Nephron progenitor cell (in vitro differentiated cells): ENCODE data around the gene WNT4.

Source experiments
- DNase-seq: peaks from one replicate; pipeline ENCODE4 v3.0.0; 2021
- H3K27ac Mint-ChIP-seq: 2 replicates; pipeline ENCODE4 v1.8.0; 2021; ENCODE audit warnings: mild to moderate bottlenecking, moderate library complexity, mixed read lengths
- H3K27me3 Mint-ChIP-seq: 2 replicates; pipeline ENCODE4 v1.8.0; 2021; ENCODE audit warnings: mild to moderate bottlenecking, low read depth, mixed read lengths; ENCODE audit not compliant: poor library complexity
- H3K36me3 Mint-ChIP-seq: 2 replicates; pipeline ENCODE4 v1.8.0; 2021; ENCODE audit warnings: low read depth, mixed read lengths
- H3K4me1 Mint-ChIP-seq: 2 replicates; pipeline ENCODE4 v1.8.0; 2021; ENCODE audit warnings: mixed read lengths
- H3K4me3 Mint-ChIP-seq: 2 replicates; pipeline ENCODE4 v1.8.0; 2021; ENCODE audit warnings: mild to moderate bottlenecking, moderate library complexity, mixed read lengths
- H3K9me3 Mint-ChIP-seq: 2 replicates; pipeline ENCODE4 v1.8.0; 2021; ENCODE audit warnings: mild to moderate bottlenecking, moderate library complexity, mixed read lengths
- TF ChIP-seq, protein P1 (sequence below): fragments of 200-600 bp; sonication (generic); IDR thresholded peaks from 2 replicates; pipeline ENCODE4 v1.5.0; 2021; ENCODE audit warnings: antibody characterized with exemption

The WNT4 gene

DNA sequence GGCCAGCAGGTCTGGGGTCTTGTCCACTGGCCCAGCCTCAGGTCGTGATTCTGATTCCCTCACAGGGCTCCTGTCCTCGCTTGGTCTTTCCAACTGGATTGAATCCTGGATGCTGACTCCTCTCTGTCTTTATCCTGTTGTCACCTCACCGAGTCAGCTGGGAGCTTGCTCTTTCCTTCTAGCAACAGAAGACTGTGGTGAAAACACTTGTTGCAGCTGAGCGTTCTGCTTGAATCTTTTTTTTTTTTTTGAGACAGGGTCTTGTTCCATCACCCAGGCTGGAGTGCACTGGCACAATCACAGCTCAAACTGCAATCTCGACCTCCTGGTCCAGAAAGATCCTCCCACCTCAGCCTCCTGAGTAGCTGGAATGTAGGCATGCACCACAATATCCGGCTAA is 8.0 kb upstream of the WNT4 start:
- H3K36me3 Mint-ChIP-seq = no peaks in the 10 kb centered on the region
- TF ChIP-seq, protein P1, sequence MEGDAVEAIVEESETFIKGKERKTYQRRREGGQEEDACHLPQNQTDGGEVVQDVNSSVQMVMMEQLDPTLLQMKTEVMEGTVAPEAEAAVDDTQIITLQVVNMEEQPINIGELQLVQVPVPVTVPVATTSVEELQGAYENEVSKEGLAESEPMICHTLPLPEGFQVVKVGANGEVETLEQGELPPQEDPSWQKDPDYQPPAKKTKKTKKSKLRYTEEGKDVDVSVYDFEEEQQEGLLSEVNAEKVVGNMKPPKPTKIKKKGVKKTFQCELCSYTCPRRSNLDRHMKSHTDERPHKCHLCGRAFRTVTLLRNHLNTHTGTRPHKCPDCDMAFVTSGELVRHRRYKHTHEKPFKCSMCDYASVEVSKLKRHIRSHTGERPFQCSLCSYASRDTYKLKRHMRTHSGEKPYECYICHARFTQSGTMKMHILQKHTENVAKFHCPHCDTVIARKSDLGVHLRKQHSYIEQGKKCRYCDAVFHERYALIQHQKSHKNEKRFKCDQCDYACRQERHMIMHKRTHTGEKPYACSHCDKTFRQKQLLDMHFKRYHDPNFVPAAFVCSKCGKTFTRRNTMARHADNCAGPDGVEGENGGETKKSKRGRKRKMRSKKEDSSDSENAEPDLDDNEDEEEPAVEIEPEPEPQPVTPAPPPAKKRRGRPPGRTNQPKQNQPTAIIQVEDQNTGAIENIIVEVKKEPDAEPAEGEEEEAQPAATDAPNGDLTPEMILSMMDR = no peak
- peaks cover 4% of the 10 kb centered on the region for H3K9me3 Mint-ChIP-seq
- peaks cover 60% of the 10 kb centered on the region for H3K27me3 Mint-ChIP-seq
- H3K4me3 Mint-ChIP-seq = no peak overlapping the region
- H3K4me1 Mint-ChIP-seq = peaks cover 4% of the 10 kb centered on the region
- DNase-seq = no peak
- H3K27ac Mint-ChIP-seq = no peak overlapping the region

DNA sequence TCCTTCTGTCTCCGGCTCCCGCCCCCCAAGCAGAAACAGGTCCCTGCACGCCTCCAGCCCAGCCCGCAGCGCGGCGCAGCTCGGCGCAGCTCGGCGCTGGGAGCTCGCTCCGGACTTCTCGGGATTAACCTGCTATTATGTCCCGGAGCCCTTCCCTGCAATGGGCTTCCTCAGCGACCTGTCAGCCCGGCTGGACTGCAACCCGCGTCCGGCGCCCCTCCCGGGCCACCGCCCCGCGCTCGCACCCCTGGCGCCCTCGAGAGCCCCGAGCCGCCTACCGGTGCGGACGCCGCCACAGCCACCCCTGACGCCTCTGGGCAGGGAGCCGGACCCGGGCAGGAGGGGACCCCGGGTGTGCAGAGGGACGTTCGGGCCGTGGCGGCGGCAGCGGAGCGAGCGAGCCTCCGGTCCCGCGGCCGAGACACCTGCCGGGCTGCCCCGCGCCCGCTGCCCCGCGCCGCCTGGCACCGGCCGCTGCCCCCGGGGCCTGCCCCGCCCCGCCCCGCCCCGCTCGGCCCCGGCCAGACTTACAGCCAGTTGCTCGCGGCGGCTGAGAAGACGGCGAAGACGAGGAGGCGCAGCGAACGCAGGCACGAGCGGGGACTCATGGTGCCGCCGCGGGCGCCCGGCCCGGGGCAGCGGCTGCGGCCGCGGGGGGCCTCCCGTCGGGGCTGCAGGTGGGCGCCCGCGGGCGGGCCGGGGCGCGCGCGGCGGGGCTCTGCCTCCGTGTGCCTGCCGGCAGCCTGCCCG is 407 bp downstream of the WNT4 start:
- H3K4me1 Mint-ChIP-seq = peaks cover 14% of the 10 kb centered on the region
- H3K36me3 Mint-ChIP-seq = no peaks in the 10 kb centered on the region
- TF ChIP-seq, protein P1 = no peak
- H3K27me3 Mint-ChIP-seq = peaks cover 89% of the 10 kb centered on the region
- H3K27ac Mint-ChIP-seq = no peak overlapping the region
- H3K9me3 Mint-ChIP-seq = no peaks in the 10 kb centered on the region
- DNase-seq = peak; percentile 54
- H3K4me3 Mint-ChIP-seq = peak overlapping the region; percentile 20

DNA sequence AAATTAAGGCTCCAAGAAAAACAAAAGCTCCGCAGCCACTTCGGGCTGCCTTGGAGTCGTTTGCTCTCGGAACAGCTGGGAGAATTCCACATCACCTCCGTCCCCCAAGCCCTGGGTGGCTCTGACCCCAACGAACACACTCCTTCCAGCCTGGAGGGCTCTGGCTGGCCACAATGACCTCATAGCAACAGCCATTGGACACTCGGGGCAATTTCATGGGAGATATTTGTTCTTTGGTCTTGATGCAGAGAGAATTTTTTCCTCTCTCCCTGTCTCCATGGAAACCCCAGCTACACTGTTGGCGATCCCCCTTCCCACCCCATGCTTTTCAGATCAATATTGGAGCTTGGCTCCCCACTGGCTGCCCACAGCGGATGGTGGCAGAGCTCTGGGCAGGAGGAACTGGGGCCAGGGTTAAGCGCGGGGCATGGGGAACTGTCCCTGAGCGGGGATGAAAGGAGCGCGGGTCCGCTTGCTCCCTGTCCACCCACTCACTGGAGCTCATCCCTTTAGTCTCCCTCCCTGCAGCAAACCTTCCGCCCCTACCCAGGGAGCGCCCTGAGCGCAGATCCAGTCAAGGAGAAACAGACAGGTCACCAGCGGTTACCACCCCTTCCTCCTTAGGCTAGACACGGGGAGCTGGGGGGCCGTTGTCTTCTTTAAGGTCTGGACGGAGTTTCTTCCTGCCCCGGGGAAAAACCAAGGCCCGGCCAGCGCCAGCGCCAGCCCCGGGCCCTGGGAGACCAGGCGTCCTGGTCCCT is 1.2 kb downstream of the WNT4 start:
- Mint-ChIP-seq H3K9me3 (no peaks in the 10 kb centered on the region), H3K4me1 (peaks cover 22% of the 10 kb centered on the region), H3K4me3 (peak overlapping the region; percentile 73), H3K27me3 (peaks cover 89% of the 10 kb centered on the region), H3K36me3 (no peaks in the 10 kb centered on the region), H3K27ac (no peak overlapping the region)
- TF ChIP-seq, protein P1 = no peak
- DNase-seq = peak; percentile 25

DNA sequence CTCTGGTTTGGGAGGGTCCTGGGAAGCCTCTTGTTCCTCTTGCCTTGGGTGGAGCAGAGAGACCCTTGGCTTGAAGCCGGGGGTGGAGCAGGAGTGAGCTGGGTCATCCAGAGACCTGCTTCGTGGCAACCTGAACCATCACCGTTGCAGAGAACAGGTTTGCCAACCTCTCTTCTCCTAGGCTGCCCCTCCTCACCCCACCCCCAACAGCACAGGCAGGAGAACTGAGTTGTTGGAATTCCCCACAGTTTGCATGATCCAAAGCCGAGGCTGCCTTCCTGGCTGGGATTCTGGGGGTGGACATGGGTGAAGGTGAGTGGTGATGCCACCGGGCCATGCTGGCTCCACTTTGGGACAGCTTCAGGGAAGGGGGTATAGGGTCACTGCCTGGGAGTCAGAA is 2.2 kb downstream of the WNT4 start:
- H3K4me1 Mint-ChIP-seq = peaks cover 23% of the 10 kb centered on the region
- H3K4me3 Mint-ChIP-seq = no peak overlapping the region
- no peaks in the 10 kb centered on the region for H3K9me3 Mint-ChIP-seq
- no peaks in the 10 kb centered on the region for H3K36me3 Mint-ChIP-seq
- DNase-seq = no peak
- TF ChIP-seq, protein P1 = no peak
- H3K27ac Mint-ChIP-seq = no peak overlapping the region
- peaks cover 89% of the 10 kb centered on the region for H3K27me3 Mint-ChIP-seq

- TF ChIP-seq, protein P1 = no peak
- no peaks in the 10 kb centered on the region for H3K36me3 Mint-ChIP-seq
- peaks cover 23% of the 10 kb centered on the region for H3K4me1 Mint-ChIP-seq
- no peak overlapping the region for H3K4me3 Mint-ChIP-seq
- no peaks in the 10 kb centered on the region for H3K9me3 Mint-ChIP-seq
- no peak for DNase-seq
- H3K27ac Mint-ChIP-seq = no peak overlapping the region
- H3K27me3 Mint-ChIP-seq = peaks cover 88% of the 10 kb centered on the region
Measured at GRCh38 chr1:22139817-22140216, 3.1 kb downstream of the WNT4 start.
